ENCODE measurements around the gene NREP. TPM values are rescaled to one million over a fixed set of nuclear protein-coding genes. Genes with fewer than 3 reads are reported as not detected.

NREP gene
- total and polyA plus RNA-seq, 2 experiments from 2014 or later: 177 to 263 TPM

DNA sequence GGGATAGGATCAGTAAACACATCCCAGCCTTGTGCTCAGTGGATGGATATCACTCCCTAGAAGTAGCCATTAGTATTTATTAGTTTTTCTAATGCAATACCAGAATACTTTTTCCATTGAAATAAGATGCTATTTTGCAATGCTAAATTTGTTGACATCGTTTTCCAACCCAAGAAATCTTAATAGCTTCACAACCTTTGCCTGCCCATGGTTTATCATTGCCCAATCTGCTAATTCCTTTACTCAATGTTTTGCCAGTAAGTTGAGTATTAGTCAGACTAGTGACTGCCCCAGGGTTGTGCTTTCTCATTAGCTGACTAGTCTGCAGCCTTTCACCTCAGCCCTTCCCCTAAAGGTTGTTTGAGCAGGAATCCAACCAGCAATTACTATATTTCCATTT, 62.9 kb downstream of the NREP start:
- no peak overlapping the region for H3K4me2 ChIP-seq
- H3K36me3 ChIP-seq (replicated peaks; ENCODE audit: insufficient read depth, low read depth): no peaks in the 10 kb centered on the region
- no peak for DNase-seq (ENCODE audit: low spot score)
- H3K9me2 ChIP-seq (replicated peaks; ENCODE audit: insufficient read depth): no peaks in the 10 kb centered on the region
- H3K27me3 ChIP-seq: no peaks in the 10 kb centered on the region
- no peaks in the 10 kb centered on the region for H3K9me3 ChIP-seq (ENCODE audit: low read depth)
- peaks cover 9% of the 10 kb centered on the region for H3K4me1 ChIP-seq (ENCODE audit: insufficient read depth)
- TF ChIP-seq EZH2phosphoT487 (IDR thresholded peaks at IDR 0.05; ENCODE audit: low read depth, severe bottlenecking, unreplicated experiment): no peak
- TF ChIP-seq, protein P1, sequence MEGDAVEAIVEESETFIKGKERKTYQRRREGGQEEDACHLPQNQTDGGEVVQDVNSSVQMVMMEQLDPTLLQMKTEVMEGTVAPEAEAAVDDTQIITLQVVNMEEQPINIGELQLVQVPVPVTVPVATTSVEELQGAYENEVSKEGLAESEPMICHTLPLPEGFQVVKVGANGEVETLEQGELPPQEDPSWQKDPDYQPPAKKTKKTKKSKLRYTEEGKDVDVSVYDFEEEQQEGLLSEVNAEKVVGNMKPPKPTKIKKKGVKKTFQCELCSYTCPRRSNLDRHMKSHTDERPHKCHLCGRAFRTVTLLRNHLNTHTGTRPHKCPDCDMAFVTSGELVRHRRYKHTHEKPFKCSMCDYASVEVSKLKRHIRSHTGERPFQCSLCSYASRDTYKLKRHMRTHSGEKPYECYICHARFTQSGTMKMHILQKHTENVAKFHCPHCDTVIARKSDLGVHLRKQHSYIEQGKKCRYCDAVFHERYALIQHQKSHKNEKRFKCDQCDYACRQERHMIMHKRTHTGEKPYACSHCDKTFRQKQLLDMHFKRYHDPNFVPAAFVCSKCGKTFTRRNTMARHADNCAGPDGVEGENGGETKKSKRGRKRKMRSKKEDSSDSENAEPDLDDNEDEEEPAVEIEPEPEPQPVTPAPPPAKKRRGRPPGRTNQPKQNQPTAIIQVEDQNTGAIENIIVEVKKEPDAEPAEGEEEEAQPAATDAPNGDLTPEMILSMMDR (IDR thresholded peaks at IDR 0.05; ENCODE audit: poor library complexity): no peak
- no peak for TF ChIP-seq EZH2 (IDR thresholded peaks at IDR 0.05; ENCODE audit: borderline replicate concordance)
- 75% methylated on average over 1 of the region's 1 CpG for WGBS (ENCODE audit: low lambda C conversion rate, missing lambda C conversion rate)
- no peak overlapping the region for H3K4me3 ChIP-seq
- no peak overlapping the region for H3K27ac ChIP-seq
- no peaks in the 10 kb centered on the region for H3K79me2 ChIP-seq
- no peak overlapping the region for H2AFZ ChIP-seq
- no peaks in the 10 kb centered on the region for H4K20me1 ChIP-seq (ENCODE audit: insufficient read depth, poor library complexity, severe bottlenecking)

DNA sequence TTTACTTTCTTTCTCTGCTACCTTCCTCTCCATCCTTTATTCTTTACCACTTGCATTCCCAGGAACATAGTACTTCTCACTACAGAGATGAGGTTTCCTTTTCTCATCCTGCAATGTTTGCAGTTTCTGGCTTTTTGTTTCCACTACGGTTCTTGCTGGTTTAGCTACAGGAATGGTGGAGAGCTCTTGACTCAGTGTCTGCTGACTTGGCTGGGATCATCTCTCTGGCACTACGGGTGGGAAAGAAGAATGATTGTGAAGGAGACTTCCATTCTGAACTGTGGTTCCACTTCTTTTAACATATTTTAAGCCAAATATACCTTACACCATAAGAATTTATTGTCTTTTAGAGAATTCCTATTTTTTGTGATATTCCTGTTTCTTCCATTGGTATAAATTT, 65.1 kb downstream of the NREP start:
- WGBS (ENCODE audit: low lambda C conversion rate, missing lambda C conversion rate): 88% methylated on average over 2 of the region's 2 CpGs

DNA sequence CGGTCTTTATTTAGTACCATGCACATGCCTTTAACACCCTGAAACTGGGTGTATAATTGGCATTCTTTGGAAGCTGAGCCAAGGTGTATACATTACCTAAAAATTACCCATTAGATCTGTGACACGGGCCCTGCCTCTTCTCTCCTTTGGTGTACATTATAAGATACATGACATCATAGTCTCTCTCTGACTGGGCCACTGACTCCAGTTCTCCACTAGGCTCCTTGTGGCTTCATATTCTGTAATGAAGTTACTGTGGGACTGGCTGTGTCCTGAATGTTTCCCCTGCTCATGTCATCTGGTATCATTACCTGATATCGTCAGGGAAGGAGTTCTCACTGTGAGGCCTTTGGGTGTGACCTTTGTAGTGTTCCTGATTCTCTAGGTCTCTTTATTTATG, 65.5 kb downstream of the NREP start:
- no peaks in the 10 kb centered on the region for H3K27me3 ChIP-seq
- no peak overlapping the region for H3K27ac ChIP-seq
- TF ChIP-seq EZH2 (IDR thresholded peaks at IDR 0.05; ENCODE audit: borderline replicate concordance) (no peak), EZH2phosphoT487 (IDR thresholded peaks at IDR 0.05; ENCODE audit: low read depth, severe bottlenecking, unreplicated experiment) (no peak)
- TF ChIP-seq, protein P1 (IDR thresholded peaks at IDR 0.05; ENCODE audit: poor library complexity): no peak
- no peak overlapping the region for H2AFZ ChIP-seq
- H3K4me1 ChIP-seq (ENCODE audit: insufficient read depth): no peaks in the 10 kb centered on the region
- H3K9me3 ChIP-seq (ENCODE audit: low read depth): no peaks in the 10 kb centered on the region
- H4K20me1 ChIP-seq (ENCODE audit: insufficient read depth, poor library complexity, severe bottlenecking): no peaks in the 10 kb centered on the region
- H3K36me3 ChIP-seq (replicated peaks; ENCODE audit: insufficient read depth, low read depth): no peaks in the 10 kb centered on the region
- no peaks in the 10 kb centered on the region for H3K9me2 ChIP-seq (replicated peaks; ENCODE audit: insufficient read depth)
- no peaks in the 10 kb centered on the region for H3K79me2 ChIP-seq
- no peak overlapping the region for H3K4me2 ChIP-seq
- 90% methylated on average over 3 of the region's 3 CpGs for WGBS (ENCODE audit: low lambda C conversion rate, missing lambda C conversion rate)
- no peak for DNase-seq (ENCODE audit: low spot score)
- H3K4me3 ChIP-seq: no peak overlapping the region

More for the DNA sequence above, 65.1 kb downstream of the NREP start:
- Histone ChIP-seq H2AFZ (no peak overlapping the region), H3K9me3 (ENCODE audit: low read depth) (no peaks in the 10 kb centered on the region), H3K79me2 (no peaks in the 10 kb centered on the region), H3K36me3 (replicated peaks; ENCODE audit: insufficient read depth, low read depth) (no peaks in the 10 kb centered on the region), H3K4me1 (ENCODE audit: insufficient read depth) (no peaks in the 10 kb centered on the region), H4K20me1 (ENCODE audit: insufficient read depth, poor library complexity, severe bottlenecking) (no peaks in the 10 kb centered on the region), H3K27ac (no peak overlapping the region), H3K27me3 (no peaks in the 10 kb centered on the region), H3K4me2 (no peak overlapping the region), H3K9me2 (replicated peaks; ENCODE audit: insufficient read depth) (no peaks in the 10 kb centered on the region), H3K4me3 (no peak overlapping the region)
- no peak for DNase-seq (ENCODE audit: low spot score)
- TF ChIP-seq EZH2phosphoT487 (IDR thresholded peaks at IDR 0.05; ENCODE audit: low read depth, severe bottlenecking, unreplicated experiment): no peak
- TF ChIP-seq, protein P1 (IDR thresholded peaks at IDR 0.05; ENCODE audit: poor library complexity): no peak
- TF ChIP-seq EZH2 (IDR thresholded peaks at IDR 0.05; ENCODE audit: borderline replicate concordance): no peak
